ENCODE data around the gene DST. TPM values are rescaled to one million over a fixed set of nuclear protein-coding genes. Genes with fewer than 3 reads are reported as not detected.

The DST gene
- total RNA-seq, 2 donors from 2014 or later: 6.0 to 10.1 TPM

GRCh38 chr6:56459030-56459805, 183.5 kb downstream of the DST start:
- no peak overlapping the region for H3K4me3 Mint-ChIP-seq
- H3K27ac Mint-ChIP-seq: no peak overlapping the region
- H3K36me3 Mint-ChIP-seq: no peaks in the 10 kb centered on the region

GRCh38 chr6:56458324-56458884, 184.3 kb downstream of the DST start:
- H3K4me1 Mint-ChIP-seq (ENCODE audit: low read depth in 2 of 2): peaks cover 0 to 2% of the 10 kb centered on the region in 2 donors
- H3K27me3 Mint-ChIP-seq: no peaks in the 10 kb centered on the region
- H3K27ac Mint-ChIP-seq: no peak overlapping the region
- DNase-seq (ENCODE audit: low spot score): no peak
- no peaks in the 10 kb centered on the region for H3K36me3 Mint-ChIP-seq
- H3K9me3 Mint-ChIP-seq: peaks cover 4% of the 10 kb centered on the region
- no peak for ATAC-seq
- no peak overlapping the region for H3K4me3 Mint-ChIP-seq

More at GRCh38 chr6:56459030-56459805, 183.5 kb downstream of the DST start:
- H3K9me3 Mint-ChIP-seq: peaks cover 4% of the 10 kb centered on the region
- H3K4me1 Mint-ChIP-seq (ENCODE audit: low read depth in 2 of 2): peaks cover 0 to 2% of the 10 kb centered on the region in 2 donors
- DNase-seq (ENCODE audit: low spot score) (no peak), ATAC-seq (no peak)
- H3K27me3 Mint-ChIP-seq: no peaks in the 10 kb centered on the region

- H3K36me3 Mint-ChIP-seq: no peaks in the 10 kb centered on the region
- no peaks in the 10 kb centered on the region for H3K27me3 Mint-ChIP-seq
- no peak for ATAC-seq
- no peak for DNase-seq (ENCODE audit: low spot score)
- H3K4me3 Mint-ChIP-seq: no peak overlapping the region
- peaks cover 4% of the 10 kb centered on the region for H3K9me3 Mint-ChIP-seq
- no peak overlapping the region for H3K27ac Mint-ChIP-seq
- H3K4me1 Mint-ChIP-seq (ENCODE audit: low read depth in 2 of 2): peaks cover 0 to 2% of the 10 kb centered on the region in 2 donors
Observed at GRCh38 chr6:56456785-56457184, 185.9 kb downstream of the DST start.

DNA sequence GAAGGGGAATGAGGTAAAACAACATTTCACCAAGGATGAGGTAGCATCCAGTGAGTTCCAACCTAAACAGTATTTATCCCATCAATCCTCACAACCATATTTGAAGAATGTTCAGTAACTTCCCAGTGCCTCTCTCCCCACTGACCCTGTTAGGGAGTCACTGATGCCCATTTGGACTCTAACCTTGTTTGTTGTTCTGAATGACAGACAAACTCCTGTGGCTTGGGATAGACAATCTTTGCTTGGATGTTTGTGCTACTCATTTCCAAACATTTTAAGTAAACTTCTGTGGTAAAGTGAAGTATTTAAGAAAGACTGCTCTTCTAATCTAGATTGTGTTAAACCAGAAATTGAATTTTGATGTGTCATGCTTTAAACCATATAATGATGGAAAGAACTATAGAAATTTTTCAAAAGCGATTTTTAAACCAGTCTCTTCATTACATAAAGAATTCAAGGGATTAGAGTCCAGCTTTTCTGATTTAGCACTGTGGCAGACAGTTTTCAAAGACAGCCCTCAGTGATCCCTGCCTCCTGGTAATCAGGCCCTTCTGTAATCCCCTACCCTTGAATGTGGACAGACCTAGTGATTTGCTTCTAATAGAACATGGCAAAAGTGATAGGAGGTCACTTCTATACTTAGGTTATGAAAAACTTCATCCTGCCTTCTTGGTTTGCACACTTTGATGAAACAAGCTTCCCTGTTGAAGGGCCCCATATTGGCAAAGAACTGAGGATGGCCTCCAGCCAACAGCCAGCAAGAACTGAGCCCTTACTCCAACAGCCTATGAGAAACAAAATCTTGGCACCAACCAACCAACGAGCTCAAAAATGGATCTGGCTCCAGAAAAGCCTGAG, 191.6 kb downstream of the DST start:
- no peak overlapping the region for H3K4me3 Mint-ChIP-seq
- DNase-seq (ENCODE audit: low spot score) (no peak), ATAC-seq (no peak)
- H3K9me3 Mint-ChIP-seq: peaks cover 4% of the 10 kb centered on the region
- H3K4me1 Mint-ChIP-seq (ENCODE audit: low read depth in 2 of 2): no peaks in the 10 kb centered on the region
- H3K36me3 Mint-ChIP-seq: no peaks in the 10 kb centered on the region
- no peak overlapping the region for H3K27ac Mint-ChIP-seq
- H3K27me3 Mint-ChIP-seq: no peaks in the 10 kb centered on the region

- DNase-seq (ENCODE audit: low spot score) (no peak), ATAC-seq (no peak)
- Mint-ChIP-seq H3K27ac (no peak overlapping the region), H3K36me3 (no peaks in the 10 kb centered on the region), H3K4me3 (no peak overlapping the region), H3K4me1 (ENCODE audit: low read depth in 2 of 2) (no peaks in the 10 kb centered on the region), H3K9me3 (peaks cover 6% of the 10 kb centered on the region), H3K27me3 (no peaks in the 10 kb centered on the region)
Observed at GRCh38 chr6:56450376-56450775, 192.3 kb downstream of the DST start.

DNA sequence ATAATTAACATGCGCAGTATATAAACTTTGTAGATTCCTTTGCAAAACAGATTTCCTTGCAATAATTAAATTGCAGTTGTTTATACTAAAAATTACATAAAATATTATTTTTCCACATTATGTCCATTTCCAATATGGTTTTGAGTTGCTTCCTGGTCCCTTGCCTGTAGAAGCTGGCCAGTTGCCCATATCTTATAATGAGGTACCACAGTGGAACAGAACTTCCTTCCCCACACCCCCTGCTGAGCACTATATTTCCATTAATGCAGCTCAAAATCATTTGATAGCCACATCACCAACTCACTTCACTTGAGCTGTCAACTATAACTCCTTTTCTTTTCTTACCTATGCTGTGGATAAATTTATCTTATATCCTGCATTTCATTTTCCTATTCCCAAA, 194.6 kb downstream of the DST start:
- Mint-ChIP-seq H3K27me3 (no peaks in the 10 kb centered on the region), H3K36me3 (no peaks in the 10 kb centered on the region), H3K27ac (no peak overlapping the region), H3K4me1 (ENCODE audit: low read depth in 2 of 2) (no peaks in the 10 kb centered on the region), H3K9me3 (peaks cover 5% of the 10 kb centered on the region), H3K4me3 (no peak overlapping the region)
- no peak for ATAC-seq
- DNase-seq (ENCODE audit: low spot score): no peak

DNA sequence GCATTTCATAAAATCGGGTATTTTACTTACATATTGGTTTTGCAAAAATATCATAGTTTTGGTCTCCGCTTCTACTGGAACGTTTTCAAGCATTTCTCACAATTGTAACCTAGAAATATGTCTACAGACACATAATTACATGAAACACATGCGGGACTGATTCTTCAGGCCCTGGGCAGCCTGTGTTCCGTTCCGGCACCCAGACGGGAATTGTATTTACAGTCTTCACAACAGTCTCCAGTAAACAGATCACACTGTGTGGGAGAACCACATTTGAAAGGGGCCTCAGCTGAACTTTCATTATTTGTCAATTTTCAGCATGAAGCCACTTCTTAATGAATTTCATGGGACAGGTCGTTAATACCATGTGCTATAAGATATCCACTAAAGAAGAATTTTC, 196.9 kb downstream of the DST start:
- ATAC-seq (no peak), DNase-seq (ENCODE audit: low spot score) (no peak)
- Mint-ChIP-seq H3K27ac (no peak overlapping the region), H3K27me3 (no peaks in the 10 kb centered on the region), H3K4me1 (ENCODE audit: low read depth in 2 of 2) (no peaks in the 10 kb centered on the region), H3K4me3 (no peak overlapping the region), H3K9me3 (peaks cover 5% of the 10 kb centered on the region), H3K36me3 (no peaks in the 10 kb centered on the region)

- no peaks in the 10 kb centered on the region for H3K36me3 Mint-ChIP-seq
- H3K27ac Mint-ChIP-seq: no peak overlapping the region
- no peak for ATAC-seq
- peaks cover 5% of the 10 kb centered on the region for H3K9me3 Mint-ChIP-seq
- H3K4me3 Mint-ChIP-seq: no peak overlapping the region
- no peaks in the 10 kb centered on the region for H3K4me1 Mint-ChIP-seq (ENCODE audit: low read depth in 2 of 2)
- H3K27me3 Mint-ChIP-seq: no peaks in the 10 kb centered on the region
- no peak for DNase-seq (ENCODE audit: low spot score)
Observed at GRCh38 chr6:56444855-56445254, 197.8 kb downstream of the DST start.

DNA sequence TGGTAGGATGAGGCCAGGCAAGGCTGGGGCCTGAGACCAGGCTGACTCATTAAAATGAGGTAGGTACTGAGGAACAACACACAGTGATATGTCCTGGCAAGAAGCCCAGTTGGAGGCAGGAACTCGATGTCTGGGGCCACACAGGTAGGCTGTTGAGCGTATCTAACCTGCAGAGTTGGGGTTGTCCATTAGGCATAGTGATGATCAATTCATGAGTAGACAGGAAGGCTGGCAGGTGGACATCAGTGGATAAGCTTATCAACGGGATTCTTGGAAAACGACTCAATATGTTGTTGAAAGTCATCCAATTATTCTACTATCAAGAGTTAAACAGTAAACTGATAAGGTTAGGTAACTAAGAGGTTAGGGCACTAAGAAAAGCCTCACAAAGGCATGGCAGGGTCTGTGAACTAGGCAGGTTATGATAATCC, 202.1 kb downstream of the DST start:
- peaks cover 8% of the 10 kb centered on the region for H3K9me3 Mint-ChIP-seq
- no peak overlapping the region for H3K4me3 Mint-ChIP-seq
- no peaks in the 10 kb centered on the region for H3K4me1 Mint-ChIP-seq (ENCODE audit: low read depth in 2 of 2)
- no peak for DNase-seq (ENCODE audit: low spot score)
- ATAC-seq: no peak
- H3K36me3 Mint-ChIP-seq: no peaks in the 10 kb centered on the region
- no peaks in the 10 kb centered on the region for H3K27me3 Mint-ChIP-seq
- no peak overlapping the region for H3K27ac Mint-ChIP-seq

DNA sequence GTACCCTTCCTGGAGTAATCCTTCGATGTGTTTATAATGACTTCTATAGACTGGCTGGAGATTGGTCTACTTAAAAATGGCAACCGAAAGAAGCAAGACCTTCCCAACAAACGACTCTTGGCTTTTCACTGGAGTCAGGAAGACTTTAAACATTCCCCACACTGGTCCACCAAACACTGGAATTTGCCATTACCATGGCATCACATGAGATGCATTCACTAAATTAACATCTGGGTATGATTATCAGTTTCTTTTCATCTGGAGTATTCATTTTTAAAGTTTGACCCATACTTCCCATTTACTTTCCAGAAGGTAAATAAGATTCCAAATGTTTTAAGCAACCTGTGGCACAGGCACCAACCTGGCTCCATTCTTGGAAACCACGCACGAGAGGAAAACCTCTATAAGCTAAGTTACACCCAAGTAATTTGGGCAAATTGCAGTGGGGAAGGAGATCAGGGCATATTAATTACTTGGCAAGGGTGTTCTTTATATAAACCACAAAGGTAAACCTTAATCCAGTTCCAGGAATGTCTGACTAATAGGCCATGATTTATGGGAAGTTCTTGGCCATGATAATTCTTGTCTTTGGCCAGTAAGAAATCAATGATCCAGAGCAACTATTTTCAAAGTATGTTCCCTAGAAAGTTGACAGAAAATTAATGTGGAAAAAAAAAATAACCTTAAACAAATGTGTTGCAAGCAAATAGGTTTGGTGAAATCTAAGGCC, 205.4 kb downstream of the DST start:
- H3K27me3 Mint-ChIP-seq: no peaks in the 10 kb centered on the region
- ATAC-seq (no peak), DNase-seq (ENCODE audit: low spot score) (no peak)
- no peak overlapping the region for H3K4me3 Mint-ChIP-seq
- H3K4me1 Mint-ChIP-seq (ENCODE audit: low read depth in 2 of 2): no peaks in the 10 kb centered on the region
- no peak overlapping the region for H3K27ac Mint-ChIP-seq
- no peaks in the 10 kb centered on the region for H3K36me3 Mint-ChIP-seq
- peaks cover 5% of the 10 kb centered on the region for H3K9me3 Mint-ChIP-seq

GRCh38 chr6:56435754-56436153, 206.9 kb downstream of the DST start:
- no peak for DNase-seq (ENCODE audit: low spot score)
- Mint-ChIP-seq H3K4me1 (ENCODE audit: low read depth in 2 of 2) (no peaks in the 10 kb centered on the region), H3K9me3 (peaks cover 5% of the 10 kb centered on the region), H3K27me3 (no peaks in the 10 kb centered on the region), H3K27ac (no peak overlapping the region), H3K4me3 (no peak overlapping the region), H3K36me3 (no peaks in the 10 kb centered on the region)
- no peak for ATAC-seq

- peaks cover 5% of the 10 kb centered on the region for H3K9me3 Mint-ChIP-seq
- H3K36me3 Mint-ChIP-seq: no peaks in the 10 kb centered on the region
Observed at GRCh38 chr6:56435326-56435725, 207.4 kb downstream of the DST start.

DNA sequence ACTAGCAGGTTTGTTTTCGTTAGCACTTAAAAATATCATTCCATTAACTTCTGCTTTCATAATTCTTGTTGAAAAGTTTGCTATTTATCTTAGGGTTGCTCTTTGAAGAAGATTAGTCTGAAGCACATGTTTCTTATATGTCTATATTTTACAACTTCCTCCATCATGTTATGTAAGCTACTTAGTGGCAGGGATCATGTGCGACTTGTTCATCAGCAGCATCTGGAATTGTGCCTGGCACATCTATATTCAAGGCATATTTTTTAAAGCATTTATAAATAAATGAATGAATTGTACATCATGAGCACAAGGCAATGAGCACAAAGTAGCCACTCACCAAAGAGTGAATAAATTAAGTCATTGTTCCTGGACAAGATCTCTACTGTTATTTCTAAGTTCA, 208.1 kb downstream of the DST start:
- no peaks in the 10 kb centered on the region for H3K36me3 Mint-ChIP-seq
- H3K27me3 Mint-ChIP-seq: no peaks in the 10 kb centered on the region
- ATAC-seq (no peak), DNase-seq (ENCODE audit: low spot score) (no peak)
- no peak overlapping the region for H3K4me3 Mint-ChIP-seq
- H3K9me3 Mint-ChIP-seq: peaks cover 8% of the 10 kb centered on the region
- H3K4me1 Mint-ChIP-seq (ENCODE audit: low read depth in 2 of 2): no peaks in the 10 kb centered on the region
- no peak overlapping the region for H3K27ac Mint-ChIP-seq

More at GRCh38 chr6:56435326-56435725, 207.4 kb downstream of the DST start:
- Mint-ChIP-seq H3K27me3 (no peaks in the 10 kb centered on the region), H3K4me1 (ENCODE audit: low read depth in 2 of 2) (no peaks in the 10 kb centered on the region), H3K4me3 (no peak overlapping the region), H3K27ac (no peak overlapping the region)
- DNase-seq (ENCODE audit: low spot score): no peak
- ATAC-seq: no peak
